ENCODE data around the gene OR1K1. TPM values are rescaled to one million over a fixed set of nuclear protein-coding genes. Genes with fewer than 3 reads are reported as not detected.

The OR1K1 gene
- polyA plus RNA-seq, 3 donors, result not detected

GRCh38 chr9:122810306-122810946 lies 10.5 kb downstream of the OR1K1 start:
- Mint-ChIP-seq H3K27ac (no peak overlapping the region), H3K4me3 (no peak overlapping the region), H3K9me3 (peaks cover 0 to 5% (median 0%) of the 10 kb centered on the region in 7 donors), H3K4me1 (peaks cover 9% of the 10 kb centered on the region), H3K27me3 (ENCODE audit: low read depth in 3 of 3) (peaks cover 0 to 7% (median 0%) of the 10 kb centered on the region in 3 donors), H3K36me3 (peaks cover 0 to 2% of the 10 kb centered on the region in 2 donors)
- Histone ChIP-seq H3K4me2 (replicated peaks; ENCODE audit: extremely low read depth, low read length, poor library complexity, severe bottlenecking) (no peak overlapping the region), H2AFZ (ENCODE audit: insufficient read depth, low read depth, low read length, poor library complexity, severe bottlenecking) (no peak overlapping the region), H3K4me3 (replicated peaks in 1 of 3; ENCODE audit: low read depth in 2 of 3, low read length in 3 of 3) (no peak overlapping the region), H3K9ac (ENCODE audit: insufficient read depth, low read length, poor library complexity, severe bottlenecking) (no peak overlapping the region), H4K20me1 (ENCODE audit: insufficient read depth, low read length) (no peaks in the 10 kb centered on the region), H3K27ac (ENCODE audit: low read depth in 1 of 2, low read length in 2 of 2) (no peak overlapping the region), H3K79me2 (ENCODE audit: insufficient read depth, low read length) (no peaks in the 10 kb centered on the region), H3K27me3 (ENCODE audit: control insufficient read depth in 2 of 2, insufficient read depth in 2 of 2, low read length in 2 of 2) (no peaks in the 10 kb centered on the region), H3K4me1 (ENCODE audit: control insufficient read depth in 1 of 2, insufficient read depth in 2 of 2, low read length in 2 of 2) (peaks cover 8 to 10% of the 10 kb centered on the region in 2 donors), H3K36me3 (replicated peaks in 1 of 2; ENCODE audit: control insufficient read depth in 1 of 2, insufficient read depth in 2 of 2, low read length in 2 of 2) (no peaks in the 10 kb centered on the region), H3K9me3 (replicated peaks in 1 of 2; ENCODE audit: control insufficient read depth in 1 of 2, insufficient read depth in 1 of 2, low read length in 2 of 2) (no peaks in the 10 kb centered on the region)
- 10% methylated on average over 2 of the region's 8 CpGs for WGBS (ENCODE audit: insufficient coverage)
- peak; percentile 85 for TF ChIP-seq CTCF (IDR thresholded peaks at IDR 0.05)
- peak; percentile 59 to 77 (median 63) for DNase-seq
- intact Hi-C loops (cut with micrococcal nuclease), result loop anchor here in 1 of 2 donors (5.0 to 10.0 kb wide), 4 partner anchors 343 to 716 kb away; partner anchors contain the start of gene TTLL11

- H3K27ac Mint-ChIP-seq, result no peak overlapping the region
- H3K4me3 Mint-ChIP-seq, result no peak overlapping the region
- peaks cover 24% of the 10 kb centered on the region for H3K4me1 Mint-ChIP-seq
- DNase-seq, result no peak
- H3K9me3 ChIP-seq (replicated peaks in 1 of 2; ENCODE audit: control insufficient read depth in 1 of 2, insufficient read depth in 1 of 2, low read length in 2 of 2), result no peaks in the 10 kb centered on the region
- no peak for TF ChIP-seq CTCF (IDR thresholded peaks at IDR 0.05)
- H3K9ac ChIP-seq (ENCODE audit: insufficient read depth, low read length, poor library complexity, severe bottlenecking), result no peak overlapping the region
- no peak overlapping the region for H3K27ac ChIP-seq (ENCODE audit: low read depth in 1 of 2, low read length in 2 of 2)
- intact Hi-C loops (cut with micrococcal nuclease), result loop anchor here in 1 of 2 donors (5.0 to 10.0 kb wide), 4 partner anchors 345 to 718 kb away; partner anchors contain the start of gene TTLL11
- H3K36me3 ChIP-seq (replicated peaks in 1 of 2; ENCODE audit: control insufficient read depth in 1 of 2, insufficient read depth in 2 of 2, low read length in 2 of 2), result peaks cover 7 to 9% of the 10 kb centered on the region in 2 donors
- H3K9me3 Mint-ChIP-seq, result no peaks in the 10 kb centered on the region
- H3K79me2 ChIP-seq (ENCODE audit: insufficient read depth, low read length), result no peaks in the 10 kb centered on the region
- no peak overlapping the region for H2AFZ ChIP-seq (ENCODE audit: insufficient read depth, low read depth, low read length, poor library complexity, severe bottlenecking)
- H3K27me3 ChIP-seq (ENCODE audit: control insufficient read depth in 2 of 2, insufficient read depth in 2 of 2, low read length in 2 of 2), result no peaks in the 10 kb centered on the region
- H3K36me3 Mint-ChIP-seq, result peaks cover 9 to 12% of the 10 kb centered on the region in 2 donors
- H3K27me3 Mint-ChIP-seq (ENCODE audit: low read depth in 3 of 3), result peaks cover 0 to 7% (median 0%) of the 10 kb centered on the region in 3 donors
- H4K20me1 ChIP-seq (ENCODE audit: insufficient read depth, low read length), result no peaks in the 10 kb centered on the region
- H3K4me3 ChIP-seq (replicated peaks in 1 of 3; ENCODE audit: low read depth in 2 of 3, low read length in 3 of 3), result no peak overlapping the region
- H3K4me2 ChIP-seq (replicated peaks; ENCODE audit: extremely low read depth, low read length, poor library complexity, severe bottlenecking), result no peak overlapping the region
- H3K4me1 ChIP-seq (ENCODE audit: control insufficient read depth in 1 of 2, insufficient read depth in 2 of 2, low read length in 2 of 2), result peaks cover 21 to 22% of the 10 kb centered on the region in 2 donors
- WGBS (ENCODE audit: insufficient coverage), result 100% methylated on average over 2 of the region's 4 CpGs
These were observed 12.8 kb downstream of the OR1K1 start for GRCh38 chr9:122812736-122813135.

All from CD14-positive monocyte (primary cell).